HepG2 (cell line): ENCODE measurements around the gene PRPSAP1.

Source experiments
- HOXA7 ChIP-seq: sonication (generic); formaldehyde crosslinking; IDR thresholded peaks from 2 replicates; pipeline ENCODE4 v1.8.1; 2022; ENCODE audit warnings: mild to moderate bottlenecking, missing genetic modification reagents, moderate library complexity
- JUNB ChIP-seq: sonication (generic); formaldehyde crosslinking; IDR thresholded peaks from 2 replicates; pipeline ENCODE4 v1.8.0; 2022; ENCODE audit warnings: missing genetic modification reagents, mild to moderate bottlenecking, borderline replicate concordance
- RAD21 ChIP-seq: fragments of 450-650 bp; formaldehyde crosslinking; IDR thresholded peaks from 2 replicates; pipeline ENCODE4 v1.5.0; 2020; ENCODE audit warnings: mild to moderate bottlenecking
- ZBTB7A ChIP-seq: sonication (generic); formaldehyde crosslinking; IDR thresholded peaks from 2 replicates; pipeline ENCODE4 v1.8.0; 2022; ENCODE audit warnings: mild to moderate bottlenecking, missing genetic modification reagents
- TF ChIP-seq, protein P1 (sequence below): sonication (generic); formaldehyde crosslinking; conservative IDR thresholded peaks from 2 replicates; pipeline ENCODE4 v1.4.0; 2020; ENCODE audit warnings: missing genetic modification reagents
- TF ChIP-seq, protein P2 (sequence below): sonication (generic); formaldehyde crosslinking; IDR thresholded peaks from 2 replicates; pipeline ENCODE4 v1.5.0; 2020; ENCODE audit warnings: mild to moderate bottlenecking, missing genetic modification reagents, moderate library complexity

DNA sequence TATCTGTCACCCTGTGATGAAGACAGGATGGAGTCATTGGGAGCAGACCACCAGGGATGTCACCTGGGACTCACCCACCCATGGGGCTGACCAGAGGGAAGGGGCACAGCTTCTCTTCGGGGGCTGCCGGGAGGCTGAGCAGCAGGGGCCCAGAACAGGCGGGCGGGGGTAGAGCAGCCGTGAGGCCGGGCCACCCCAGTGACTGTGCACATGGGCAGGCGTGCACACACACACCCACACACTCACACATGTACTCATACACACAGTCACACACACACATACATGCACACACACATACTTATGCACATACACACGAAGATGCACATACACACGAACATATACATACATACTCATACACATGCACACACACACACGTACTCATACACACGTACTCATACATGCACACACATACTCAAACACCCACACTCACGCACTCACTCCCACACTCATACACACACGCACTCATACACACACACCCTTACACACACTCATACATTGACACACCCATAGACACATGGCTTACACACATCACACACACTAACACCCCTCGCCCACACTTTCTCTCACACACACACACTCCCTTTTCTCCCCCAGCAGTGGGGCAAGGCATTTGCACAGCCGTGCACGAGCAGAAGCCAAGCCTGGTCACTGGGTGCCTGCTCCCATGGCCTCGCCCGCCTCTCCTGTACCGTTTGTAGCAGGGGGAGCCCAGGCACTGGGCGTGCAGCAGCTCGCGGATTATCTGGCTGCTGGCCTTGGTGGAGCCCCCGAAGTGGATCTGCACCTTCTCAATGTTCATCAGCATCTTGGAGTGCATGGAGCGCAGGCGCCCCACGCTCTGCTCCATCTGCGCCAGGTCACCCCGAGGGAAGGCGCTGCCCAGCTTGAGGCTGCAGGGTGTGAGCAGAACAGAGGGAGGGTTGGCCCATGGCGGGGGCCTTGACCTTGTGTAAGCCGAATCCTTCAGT lies 76.1 kb downstream of the PRPSAP1 start:
- TF ChIP-seq ZBTB7A (CRISPR knock-in tag) (no peak), RAD21 (CRISPR knock-in tag) (no peak), JUNB (CRISPR knock-in tag) (no peak), HOXA7 (CRISPR knock-in tag) (no peak)
- TF ChIP-seq, protein P1, sequence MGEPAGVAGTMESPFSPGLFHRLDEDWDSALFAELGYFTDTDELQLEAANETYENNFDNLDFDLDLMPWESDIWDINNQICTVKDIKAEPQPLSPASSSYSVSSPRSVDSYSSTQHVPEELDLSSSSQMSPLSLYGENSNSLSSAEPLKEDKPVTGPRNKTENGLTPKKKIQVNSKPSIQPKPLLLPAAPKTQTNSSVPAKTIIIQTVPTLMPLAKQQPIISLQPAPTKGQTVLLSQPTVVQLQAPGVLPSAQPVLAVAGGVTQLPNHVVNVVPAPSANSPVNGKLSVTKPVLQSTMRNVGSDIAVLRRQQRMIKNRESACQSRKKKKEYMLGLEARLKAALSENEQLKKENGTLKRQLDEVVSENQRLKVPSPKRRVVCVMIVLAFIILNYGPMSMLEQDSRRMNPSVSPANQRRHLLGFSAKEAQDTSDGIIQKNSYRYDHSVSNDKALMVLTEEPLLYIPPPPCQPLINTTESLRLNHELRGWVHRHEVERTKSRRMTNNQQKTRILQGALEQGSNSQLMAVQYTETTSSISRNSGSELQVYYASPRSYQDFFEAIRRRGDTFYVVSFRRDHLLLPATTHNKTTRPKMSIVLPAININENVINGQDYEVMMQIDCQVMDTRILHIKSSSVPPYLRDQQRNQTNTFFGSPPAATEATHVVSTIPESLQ (CRISPR knock-in tag): no peak
- TF ChIP-seq, protein P2, sequence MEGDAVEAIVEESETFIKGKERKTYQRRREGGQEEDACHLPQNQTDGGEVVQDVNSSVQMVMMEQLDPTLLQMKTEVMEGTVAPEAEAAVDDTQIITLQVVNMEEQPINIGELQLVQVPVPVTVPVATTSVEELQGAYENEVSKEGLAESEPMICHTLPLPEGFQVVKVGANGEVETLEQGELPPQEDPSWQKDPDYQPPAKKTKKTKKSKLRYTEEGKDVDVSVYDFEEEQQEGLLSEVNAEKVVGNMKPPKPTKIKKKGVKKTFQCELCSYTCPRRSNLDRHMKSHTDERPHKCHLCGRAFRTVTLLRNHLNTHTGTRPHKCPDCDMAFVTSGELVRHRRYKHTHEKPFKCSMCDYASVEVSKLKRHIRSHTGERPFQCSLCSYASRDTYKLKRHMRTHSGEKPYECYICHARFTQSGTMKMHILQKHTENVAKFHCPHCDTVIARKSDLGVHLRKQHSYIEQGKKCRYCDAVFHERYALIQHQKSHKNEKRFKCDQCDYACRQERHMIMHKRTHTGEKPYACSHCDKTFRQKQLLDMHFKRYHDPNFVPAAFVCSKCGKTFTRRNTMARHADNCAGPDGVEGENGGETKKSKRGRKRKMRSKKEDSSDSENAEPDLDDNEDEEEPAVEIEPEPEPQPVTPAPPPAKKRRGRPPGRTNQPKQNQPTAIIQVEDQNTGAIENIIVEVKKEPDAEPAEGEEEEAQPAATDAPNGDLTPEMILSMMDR: no peak
